Esophagus squamous epithelium (tissue), 4 donors: ENCODE data around the gene DHX32.

Experiments
- POLR2A ChIP-seq, 4 donors: fragments of 450-650 bp; IDR thresholded peaks; one replicate each; pipeline ENCODE4 v1.6.1; 2017; ENCODE audit warnings: antibody characterized with exemption in 4 of 4, mild to moderate bottlenecking in 4 of 4, moderate library complexity in 3 of 4
- TF ChIP-seq, protein P1 (sequence below), 6 experiments: fragments of 450-650 bp in 4 of 6; fragments of 200-600 bp in 2 of 6; sonication (generic) in 2 of 6; IDR thresholded peaks; one replicate each; pipeline ENCODE4 v1.5.1; 2016 to 2019; ENCODE audit warnings: antibody characterized with exemption in 6 of 6, mild to moderate bottlenecking in 4 of 6, moderate library complexity in 4 of 6

DNA sequence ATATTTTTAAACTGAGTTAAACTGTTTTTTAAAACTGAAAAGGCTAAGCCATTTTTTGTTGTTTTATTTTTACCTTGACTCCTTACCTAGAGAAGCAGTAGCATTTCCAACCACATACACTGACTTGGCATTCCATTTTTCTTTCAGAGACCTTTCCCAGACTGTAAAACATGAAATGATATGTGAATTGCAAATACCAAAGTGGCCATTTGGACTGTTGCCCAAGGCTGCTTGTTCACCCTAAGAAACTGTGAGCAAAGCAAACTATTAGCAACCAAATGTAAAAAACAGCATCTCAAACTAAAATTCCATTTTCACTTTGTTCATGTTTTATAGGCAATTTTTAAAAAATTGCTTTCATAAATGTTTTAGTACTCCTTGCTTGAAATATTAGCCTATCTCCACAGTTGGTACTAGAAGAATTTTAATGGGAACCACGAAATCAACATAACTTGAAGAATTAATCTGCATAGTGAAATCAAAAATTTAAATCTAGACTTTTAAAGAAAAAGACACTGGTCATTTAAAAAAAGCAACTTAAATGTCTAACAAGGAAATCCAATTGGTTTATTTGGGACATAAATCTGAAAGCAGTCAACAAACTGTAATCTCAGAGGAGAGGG is 68.9 kb downstream of the DHX32 start:
- TF ChIP-seq, protein P1, sequence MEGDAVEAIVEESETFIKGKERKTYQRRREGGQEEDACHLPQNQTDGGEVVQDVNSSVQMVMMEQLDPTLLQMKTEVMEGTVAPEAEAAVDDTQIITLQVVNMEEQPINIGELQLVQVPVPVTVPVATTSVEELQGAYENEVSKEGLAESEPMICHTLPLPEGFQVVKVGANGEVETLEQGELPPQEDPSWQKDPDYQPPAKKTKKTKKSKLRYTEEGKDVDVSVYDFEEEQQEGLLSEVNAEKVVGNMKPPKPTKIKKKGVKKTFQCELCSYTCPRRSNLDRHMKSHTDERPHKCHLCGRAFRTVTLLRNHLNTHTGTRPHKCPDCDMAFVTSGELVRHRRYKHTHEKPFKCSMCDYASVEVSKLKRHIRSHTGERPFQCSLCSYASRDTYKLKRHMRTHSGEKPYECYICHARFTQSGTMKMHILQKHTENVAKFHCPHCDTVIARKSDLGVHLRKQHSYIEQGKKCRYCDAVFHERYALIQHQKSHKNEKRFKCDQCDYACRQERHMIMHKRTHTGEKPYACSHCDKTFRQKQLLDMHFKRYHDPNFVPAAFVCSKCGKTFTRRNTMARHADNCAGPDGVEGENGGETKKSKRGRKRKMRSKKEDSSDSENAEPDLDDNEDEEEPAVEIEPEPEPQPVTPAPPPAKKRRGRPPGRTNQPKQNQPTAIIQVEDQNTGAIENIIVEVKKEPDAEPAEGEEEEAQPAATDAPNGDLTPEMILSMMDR (IDR thresholded peaks at IDR 0.05) = no peak
- no peak for TF ChIP-seq POLR2A (IDR thresholded peaks at IDR 0.05)
